ENCODE measurements around the gene DGCR6L.
"Not testable (repeated sequence)": the region's sequence is repeated elsewhere in the genome, so short reads cannot be mapped to it uniquely, and the experiment has no call there.

Gene DGCR6L

GRCh38 chr22:20305894-20306645, 13.8 kb downstream of the DGCR6L start:
- no peaks in the 10 kb centered on the region for H3K9me3 ChIP-seq (ENCODE audit: low read depth, low read length)
- no peak overlapping the region for H3K27ac ChIP-seq
- DNase-seq (ENCODE audit: low read depth, low spot score) = no peak
- no peak overlapping the region for H3K4me3 ChIP-seq
- no peak overlapping the region for H3K9ac ChIP-seq (ENCODE audit: insufficient read length)
- H3K36me3 ChIP-seq (ENCODE audit: insufficient read depth, low read length) = no peaks in the 10 kb centered on the region
- no peak for TF ChIP-seq FOXP2 (optimal IDR thresholded peaks at IDR 0.05; ENCODE audit: control extremely low read depth, extremely low read length, insufficient read depth)
- TF ChIP-seq EZH2 (IDR thresholded peaks at IDR 0.05) = no peak
- TF ChIP-seq POLR2AphosphoS5 (IDR thresholded peaks at IDR 0.05; ENCODE audit: borderline replicate concordance, low read depth, low read length) = no peak

- not testable (repeated sequence) for H3K36me3 ChIP-seq (ENCODE audit: insufficient read depth, low read length); DNase-seq (ENCODE audit: low read depth, low spot score); H3K27ac ChIP-seq; H3K9ac ChIP-seq (ENCODE audit: insufficient read length); H3K4me3 ChIP-seq; H3K9me3 ChIP-seq (ENCODE audit: low read depth, low read length)
Observed at GRCh38 chr22:20305230-20305893, 14.5 kb downstream of the DGCR6L start.

DNA sequence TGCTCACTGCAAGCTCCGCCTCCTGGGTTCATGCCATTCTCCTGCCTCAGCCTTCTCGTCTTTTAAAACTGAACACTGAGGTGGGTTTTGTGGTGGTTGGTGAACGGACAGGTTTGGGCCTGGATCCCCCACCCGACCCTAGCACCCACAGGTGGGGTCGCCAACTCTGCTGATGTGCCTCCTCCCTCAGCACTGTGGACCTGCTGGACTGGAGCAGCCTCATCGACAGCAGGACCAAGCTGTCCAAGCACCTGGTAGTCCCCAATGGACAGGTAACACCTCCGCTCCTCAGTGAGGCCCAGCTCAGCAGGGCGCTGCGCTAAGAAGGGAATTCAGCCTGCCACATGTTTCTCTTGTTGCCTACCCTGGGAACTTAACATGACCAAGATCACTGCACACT, 15.2 kb downstream of the DGCR6L start:
- no peak for TF ChIP-seq POLR2AphosphoS5 (IDR thresholded peaks at IDR 0.05; ENCODE audit: borderline replicate concordance, low read depth, low read length)
- no peak for TF ChIP-seq EZH2 (IDR thresholded peaks at IDR 0.05)
- no peak for TF ChIP-seq FOXP2 (optimal IDR thresholded peaks at IDR 0.05; ENCODE audit: control extremely low read depth, extremely low read length, insufficient read depth)
- H3K9ac ChIP-seq (ENCODE audit: insufficient read length) = no peak overlapping the region
- no peaks in the 10 kb centered on the region for H3K9me3 ChIP-seq (ENCODE audit: low read depth, low read length)
- H3K27ac ChIP-seq = no peak overlapping the region
- DNase-seq (ENCODE audit: low read depth, low spot score) = no peak
- H3K4me3 ChIP-seq = no peak overlapping the region
- H3K36me3 ChIP-seq (ENCODE audit: insufficient read depth, low read length) = no peaks in the 10 kb centered on the region

DNA sequence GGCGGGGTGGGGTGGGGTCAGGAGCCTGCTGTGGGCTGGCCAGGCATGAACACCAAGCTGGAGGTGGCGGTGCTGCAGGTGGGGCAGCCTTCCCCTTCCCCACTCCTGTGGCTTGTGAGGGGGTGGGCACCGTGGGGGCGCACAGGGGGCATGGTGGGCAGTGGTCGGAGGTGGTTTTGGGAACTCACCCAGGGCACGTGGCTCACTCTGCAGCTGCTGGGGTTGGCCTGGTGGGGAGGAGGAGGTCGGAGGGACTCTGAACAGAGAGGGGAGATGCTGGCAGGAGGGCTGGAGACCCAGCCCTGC, 16.7 kb downstream of the DGCR6L start:
- not testable (repeated sequence) for H3K36me3 ChIP-seq (ENCODE audit: insufficient read depth, low read length); H3K9ac ChIP-seq (ENCODE audit: insufficient read length)

GRCh38 chr22:20302438-20303228, 17.2 kb downstream of the DGCR6L start:
- no peak overlapping the region for H3K27ac ChIP-seq
- no peak overlapping the region for H3K9ac ChIP-seq (ENCODE audit: insufficient read length)
- H3K4me3 ChIP-seq = no peak overlapping the region
- H3K9me3 ChIP-seq (ENCODE audit: low read depth, low read length) = no peaks in the 10 kb centered on the region
- DNase-seq (ENCODE audit: low read depth, low spot score) = no peak
- no peak for TF ChIP-seq POLR2AphosphoS5 (IDR thresholded peaks at IDR 0.05; ENCODE audit: borderline replicate concordance, low read depth, low read length)
- no peak for TF ChIP-seq EZH2 (IDR thresholded peaks at IDR 0.05)
- TF ChIP-seq FOXP2 (optimal IDR thresholded peaks at IDR 0.05; ENCODE audit: control extremely low read depth, extremely low read length, insufficient read depth) = no peak
- H3K36me3 ChIP-seq (ENCODE audit: insufficient read depth, low read length) = no peaks in the 10 kb centered on the region

More for the DNA sequence above, 16.7 kb downstream of the DGCR6L start:
- H3K4me3 ChIP-seq; DNase-seq (ENCODE audit: low read depth, low spot score); H3K9me3 ChIP-seq (ENCODE audit: low read depth, low read length); H3K27ac ChIP-seq: not testable (repeated sequence)

DNA sequence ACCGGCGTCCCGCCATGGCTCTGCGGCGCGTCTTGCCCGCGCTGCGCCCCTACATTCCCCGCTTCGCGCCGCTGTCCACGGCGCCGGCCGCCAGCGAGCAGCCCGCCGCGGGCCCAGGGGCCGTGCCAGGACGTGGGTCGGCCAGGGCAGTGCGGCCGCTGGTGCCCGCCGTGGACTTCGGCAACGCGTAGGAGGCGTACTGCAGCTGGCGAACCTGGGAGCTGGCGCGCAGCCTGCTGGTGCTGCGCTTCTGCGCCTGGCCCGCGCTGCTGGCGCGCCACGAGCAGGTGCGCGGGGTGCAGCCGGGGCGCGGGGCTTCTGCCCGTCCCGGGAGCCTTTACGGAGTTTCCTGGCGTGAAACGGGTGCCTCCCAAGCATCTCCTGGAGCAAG, 20.1 kb downstream of the DGCR6L start:
- TF ChIP-seq POLR2AphosphoS5 (IDR thresholded peaks at IDR 0.05; ENCODE audit: borderline replicate concordance, low read depth, low read length) = no peak
- TF ChIP-seq FOXP2 (optimal IDR thresholded peaks at IDR 0.05; ENCODE audit: control extremely low read depth, extremely low read length, insufficient read depth) = no peak
- no peak for TF ChIP-seq EZH2 (IDR thresholded peaks at IDR 0.05)

DNA sequence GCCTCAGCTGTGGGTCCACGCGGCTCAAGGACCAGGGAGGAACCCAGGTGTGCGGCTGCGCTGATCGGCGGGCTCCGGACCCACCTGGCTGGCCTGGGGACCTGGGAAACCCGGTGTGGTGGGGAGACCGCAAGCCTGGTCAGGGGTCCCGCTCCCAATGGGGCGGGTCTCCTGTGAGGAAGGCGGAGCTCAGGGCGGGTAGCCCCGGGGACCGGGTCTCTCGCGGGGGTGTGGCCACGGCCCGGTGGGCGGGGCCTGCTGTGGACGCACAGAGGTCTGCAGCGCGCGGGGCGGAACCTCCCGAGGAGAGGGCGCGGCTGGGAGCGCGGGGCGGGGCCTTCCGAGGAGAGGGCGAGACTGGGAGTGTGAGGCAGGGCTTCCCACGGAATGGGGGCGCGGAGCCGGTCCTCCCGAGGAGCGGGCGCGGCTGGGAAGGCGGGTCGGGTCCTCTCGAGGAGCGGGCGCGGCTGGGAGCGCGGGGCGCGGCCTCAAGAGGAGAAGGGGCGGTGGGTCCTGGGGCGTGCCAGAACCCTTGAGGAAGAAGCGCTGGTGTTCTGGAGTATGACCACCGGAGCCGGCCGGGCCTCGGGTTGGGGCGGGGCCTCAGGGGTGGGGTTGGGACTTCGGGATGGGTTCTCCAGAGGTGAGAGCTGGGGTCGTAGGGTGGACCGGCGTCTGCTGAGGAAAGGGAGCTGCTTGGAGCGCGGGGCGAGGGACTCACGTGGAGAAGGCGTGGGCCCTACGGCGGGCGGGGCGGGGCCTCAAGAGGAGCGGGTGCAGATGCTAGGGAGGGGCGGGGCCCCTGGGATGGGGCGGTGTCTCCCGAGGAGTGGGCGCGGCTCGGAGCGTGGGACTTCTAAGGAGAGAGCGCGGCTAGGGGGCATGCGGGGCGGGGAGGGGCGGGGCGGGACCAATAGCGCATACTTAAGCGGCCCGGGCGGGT, 20.8 kb downstream of the DGCR6L start:
- Histone ChIP-seq H3K27ac (no peak overlapping the region), H3K9ac (ENCODE audit: insufficient read length) (no peak overlapping the region), H3K4me3 (peak overlapping the region; percentile 84), H3K36me3 (ENCODE audit: insufficient read depth, low read length) (no peaks in the 10 kb centered on the region), H3K9me3 (ENCODE audit: low read depth, low read length) (no peaks in the 10 kb centered on the region)
- TF ChIP-seq EZH2 (IDR thresholded peaks at IDR 0.05) (no peak), POLR2AphosphoS5 (IDR thresholded peaks at IDR 0.05; ENCODE audit: borderline replicate concordance, low read depth, low read length) (no peak; the same call in 1 of the 2 replicates), FOXP2 (optimal IDR thresholded peaks at IDR 0.05; ENCODE audit: control extremely low read depth, extremely low read length, insufficient read depth) (no peak)
- peak; percentile 51 for DNase-seq (ENCODE audit: low read depth, low spot score)

More for the DNA sequence above, 20.1 kb downstream of the DGCR6L start:
- Histone ChIP-seq H3K27ac (no peak overlapping the region), H3K9ac (ENCODE audit: insufficient read length) (no peak overlapping the region), H3K36me3 (ENCODE audit: insufficient read depth, low read length) (no peaks in the 10 kb centered on the region), H3K9me3 (ENCODE audit: low read depth, low read length) (no peaks in the 10 kb centered on the region), H3K4me3 (peak overlapping the region; percentile 84)
- DNase-seq (ENCODE audit: low read depth, low spot score) = no peak
